Ishikawa (cell line): ENCODE data around the gene PPIL3.

Experiments used
- CEBPB ChIP-seq: IDR thresholded peaks from 2 replicates; pipeline ENCODE4 v1.6.1; 2012
- CREB1 ChIP-seq: IDR thresholded peaks from 2 replicates; pipeline ENCODE4 v1.6.1; 2012; ENCODE audit warnings: low read depth
- EGR1 ChIP-seq: IDR thresholded peaks from 2 replicates; pipeline ENCODE4 v1.6.1; 2012
- EP300 ChIP-seq: IDR thresholded peaks from 2 replicates; pipeline ENCODE4 v1.6.1; 2012; ENCODE audit warnings: borderline replicate concordance
- FOXM1 ChIP-seq: IDR thresholded peaks from 2 replicates; pipeline ENCODE4 v1.6.1; 2012; ENCODE audit warnings: low read depth, borderline replicate concordance
- MAX ChIP-seq: IDR thresholded peaks from 2 replicates; pipeline ENCODE4 v1.6.1; 2012
- NFIC ChIP-seq: IDR thresholded peaks from 2 replicates; pipeline ENCODE4 v1.6.1; 2012
- RAD21 ChIP-seq: IDR thresholded peaks from 2 replicates; pipeline ENCODE4 v1.6.1; 2012; ENCODE audit warnings: low read depth
- REST ChIP-seq: IDR thresholded peaks from 2 replicates; pipeline ENCODE4 v1.6.1; 2012; ENCODE audit warnings: low read depth, mild to moderate bottlenecking
- TAF1 ChIP-seq: IDR thresholded peaks from 2 replicates; pipeline ENCODE4 v1.6.1; 2012; ENCODE audit warnings: low read depth, mild to moderate bottlenecking
- TCF12 ChIP-seq: IDR thresholded peaks from 2 replicates; pipeline ENCODE4 v1.6.1; 2012; ENCODE audit warnings: low read depth
- TEAD4 ChIP-seq: IDR thresholded peaks from 2 replicates; pipeline ENCODE4 v1.6.1; 2012
- USF1 ChIP-seq: IDR thresholded peaks from 2 replicates; pipeline ENCODE4 v1.6.1; 2012
- YY1 ChIP-seq: IDR thresholded peaks from 2 replicates; pipeline ENCODE4 v1.6.1; 2012; ENCODE audit warnings: low read depth
- ZBTB7A ChIP-seq: IDR thresholded peaks from 2 replicates; pipeline ENCODE4 v1.6.1; 2012; ENCODE audit warnings: low read depth

Gene PPIL3

GRCh38 chr2:200899482-200899881 lies 10.6 kb upstream of the PPIL3 start:
- TF ChIP-seq TEAD4 (no peak), YY1 (no peak), RAD21 (no peak), FOXM1 (no peak), REST (no peak), CEBPB (no peak), EGR1 (no peak), ZBTB7A (no peak), CREB1 (no peak), TAF1 (no peak), MAX (no peak), EP300 (no peak)

GRCh38 chr2:200878289-200878880 lies 10.5 kb downstream of the PPIL3 start:
- TF ChIP-seq FOXM1 (no peak), MAX (no peak), CEBPB (no peak), EGR1 (no peak), YY1 (no peak), RAD21 (no peak), TAF1 (no peak), TCF12 (no peak), ZBTB7A (no peak), CREB1 (no peak), NFIC (no peak), REST (no peak)

- TF ChIP-seq TAF1 (no peak), TEAD4 (no peak), REST (no peak), RAD21 (no peak), NFIC (no peak), YY1 (no peak), FOXM1 (no peak), EGR1 (no peak), EP300 (no peak), MAX (no peak), CEBPB (no peak), TCF12 (no peak), CREB1 (no peak), USF1 (no peak)
These were observed 11.4 kb downstream of the PPIL3 start for GRCh38 chr2:200877443-200877842.

- TF ChIP-seq MAX: no peak
- TF ChIP-seq USF1: no peak
- TF ChIP-seq CREB1: no peak
- TF ChIP-seq CEBPB: no peak
- TF ChIP-seq EGR1: no peak
- TF ChIP-seq RAD21: no peak
- no peak for TF ChIP-seq TEAD4
- no peak for TF ChIP-seq TAF1
- no peak for TF ChIP-seq NFIC
- TF ChIP-seq TCF12: no peak
- TF ChIP-seq YY1: no peak
- no peak for TF ChIP-seq ZBTB7A
- no peak for TF ChIP-seq FOXM1
These were observed 15.3 kb downstream of the PPIL3 start for GRCh38 chr2:200873560-200873959.
